GM12872 (cell line): ENCODE results near the gene ABCG1.

Experiments used
- TF ChIP-seq, protein P1 (sequence below): IDR thresholded peaks from 3 replicates; pipeline ENCODE4 v1.5.1; 2011; ENCODE audit warnings: low read depth, mild to moderate bottlenecking, low read length, moderate library complexity; ENCODE audit not compliant: insufficient read depth

ABCG1 gene

DNA sequence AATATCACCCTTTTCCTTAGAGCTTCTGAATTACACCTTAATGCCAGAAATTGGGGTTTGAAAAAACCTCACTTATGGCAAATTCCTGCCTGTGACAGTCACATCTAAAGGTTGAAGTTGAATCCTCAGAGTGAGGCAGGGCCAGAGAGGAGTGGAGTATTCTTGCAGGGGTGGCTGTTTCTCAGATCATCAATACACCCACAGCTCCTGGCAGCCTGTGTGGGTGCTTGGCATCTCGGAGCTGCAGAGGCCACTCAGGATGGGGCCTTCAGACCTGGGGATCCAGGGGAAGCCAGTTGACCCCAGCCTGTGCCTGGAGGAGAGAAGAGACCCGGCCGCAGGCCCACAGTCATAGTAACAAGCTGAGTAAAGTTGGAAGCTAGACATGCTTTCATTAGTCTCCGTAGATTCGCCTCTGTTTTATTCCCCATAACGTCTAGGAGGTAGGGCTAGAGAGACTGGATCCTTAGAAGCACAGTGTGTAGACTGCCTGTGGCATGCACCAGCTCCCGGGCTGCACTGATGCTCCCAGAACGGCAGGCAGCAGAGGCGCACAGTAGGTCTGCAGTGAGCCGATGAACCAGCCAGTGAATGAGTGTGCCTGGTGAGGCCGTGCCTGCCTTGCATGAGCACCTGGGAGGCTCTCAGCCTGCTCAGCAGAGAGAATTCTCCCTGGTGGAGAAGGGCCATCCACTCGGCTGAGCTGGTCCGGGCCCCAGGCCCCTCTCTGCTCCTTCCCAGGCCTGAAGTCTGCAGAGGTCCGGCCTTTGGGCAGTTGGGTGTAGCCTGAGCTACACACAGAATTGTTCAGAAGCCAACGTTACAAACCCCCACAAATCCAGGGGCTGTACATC lies 53.4 kb downstream of the ABCG1 start:
- TF ChIP-seq, protein P1, sequence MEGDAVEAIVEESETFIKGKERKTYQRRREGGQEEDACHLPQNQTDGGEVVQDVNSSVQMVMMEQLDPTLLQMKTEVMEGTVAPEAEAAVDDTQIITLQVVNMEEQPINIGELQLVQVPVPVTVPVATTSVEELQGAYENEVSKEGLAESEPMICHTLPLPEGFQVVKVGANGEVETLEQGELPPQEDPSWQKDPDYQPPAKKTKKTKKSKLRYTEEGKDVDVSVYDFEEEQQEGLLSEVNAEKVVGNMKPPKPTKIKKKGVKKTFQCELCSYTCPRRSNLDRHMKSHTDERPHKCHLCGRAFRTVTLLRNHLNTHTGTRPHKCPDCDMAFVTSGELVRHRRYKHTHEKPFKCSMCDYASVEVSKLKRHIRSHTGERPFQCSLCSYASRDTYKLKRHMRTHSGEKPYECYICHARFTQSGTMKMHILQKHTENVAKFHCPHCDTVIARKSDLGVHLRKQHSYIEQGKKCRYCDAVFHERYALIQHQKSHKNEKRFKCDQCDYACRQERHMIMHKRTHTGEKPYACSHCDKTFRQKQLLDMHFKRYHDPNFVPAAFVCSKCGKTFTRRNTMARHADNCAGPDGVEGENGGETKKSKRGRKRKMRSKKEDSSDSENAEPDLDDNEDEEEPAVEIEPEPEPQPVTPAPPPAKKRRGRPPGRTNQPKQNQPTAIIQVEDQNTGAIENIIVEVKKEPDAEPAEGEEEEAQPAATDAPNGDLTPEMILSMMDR = no peak

DNA sequence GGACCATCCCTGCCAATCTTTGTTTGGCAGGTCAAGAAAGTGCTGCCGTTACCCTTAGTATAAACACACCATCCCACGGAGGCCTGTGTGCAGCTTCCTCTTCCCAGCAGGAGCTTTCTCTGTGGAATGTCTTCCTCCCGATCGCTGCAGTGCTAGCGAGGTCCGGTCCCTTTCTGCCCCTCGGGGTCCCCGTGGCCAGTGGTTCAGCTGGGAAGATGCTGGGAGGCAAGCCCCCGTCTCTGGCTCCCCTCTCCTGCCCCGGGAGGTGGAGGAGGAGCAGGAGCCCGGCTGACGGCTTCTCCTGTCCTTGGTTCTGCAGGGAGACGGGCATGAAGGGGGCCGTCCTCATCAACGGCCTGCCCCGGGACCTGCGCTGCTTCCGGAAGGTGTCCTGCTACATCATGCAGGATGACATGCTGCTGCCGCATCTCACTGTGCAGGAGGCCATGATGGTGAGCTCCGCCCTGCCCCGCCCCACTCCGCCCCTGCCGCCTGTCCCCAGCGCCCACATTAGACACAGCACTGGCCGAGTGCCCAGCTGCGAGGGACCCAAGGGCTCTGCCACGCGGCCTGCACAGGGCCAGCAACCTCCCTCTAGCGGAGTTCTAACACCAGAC lies 54.2 kb downstream of the ABCG1 start:
- TF ChIP-seq, protein P1 = no peak

DNA sequence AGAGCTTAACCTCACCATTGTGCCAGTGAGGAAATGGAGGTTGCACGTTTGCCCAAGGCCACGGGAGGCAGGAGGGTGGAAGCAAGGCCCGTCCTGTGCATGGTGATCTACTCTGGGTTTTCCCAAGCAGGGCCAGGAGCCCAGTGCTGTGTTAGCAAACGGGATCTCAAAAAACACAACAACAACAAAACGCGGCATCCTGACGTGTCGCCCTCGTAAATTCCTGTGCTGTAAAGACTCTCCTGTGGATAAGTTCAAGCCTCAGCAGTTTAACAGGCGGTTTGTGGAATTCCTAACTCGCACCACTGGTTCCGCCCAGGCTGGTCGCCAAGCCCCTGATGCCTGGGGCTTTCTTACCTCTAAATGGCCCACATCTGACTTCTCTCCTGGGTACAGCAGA lies 57.1 kb downstream of the ABCG1 start:
- TF ChIP-seq, protein P1 = no peak

DNA sequence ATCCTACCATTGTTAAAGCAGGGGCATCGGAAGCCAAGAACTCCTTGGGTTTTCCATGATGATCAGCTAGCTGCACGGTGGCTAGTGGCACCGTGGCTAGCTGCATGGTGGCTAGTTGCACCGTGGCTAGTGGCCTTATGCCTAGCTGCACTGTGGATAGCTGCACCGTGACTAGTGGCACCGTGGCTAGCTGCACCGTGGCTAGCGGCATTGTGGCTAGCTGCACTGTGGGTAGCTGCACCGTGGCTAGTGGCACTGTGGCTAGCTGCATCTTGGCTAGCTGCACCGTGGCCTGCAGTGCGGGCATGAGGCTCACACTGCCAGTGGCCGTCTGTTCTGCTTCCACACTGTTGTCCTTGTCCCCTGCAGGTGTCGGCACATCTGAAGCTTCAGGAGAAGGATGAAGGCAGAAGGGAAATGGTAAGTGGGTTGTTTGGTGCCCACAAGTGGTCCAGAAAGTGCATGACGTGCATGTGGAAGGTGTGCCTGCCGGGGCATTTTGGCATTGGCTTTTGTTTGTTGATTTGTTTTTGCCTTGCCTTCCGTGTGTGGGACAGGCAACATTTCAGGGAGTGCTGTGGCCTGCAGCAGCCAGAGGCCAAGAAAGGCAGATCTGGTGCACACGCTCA lies 57.7 kb downstream of the ABCG1 start:
- TF ChIP-seq, protein P1 = 0 out of 3 replicates have a peak, but pooled peaks have one; percentile 13

DNA sequence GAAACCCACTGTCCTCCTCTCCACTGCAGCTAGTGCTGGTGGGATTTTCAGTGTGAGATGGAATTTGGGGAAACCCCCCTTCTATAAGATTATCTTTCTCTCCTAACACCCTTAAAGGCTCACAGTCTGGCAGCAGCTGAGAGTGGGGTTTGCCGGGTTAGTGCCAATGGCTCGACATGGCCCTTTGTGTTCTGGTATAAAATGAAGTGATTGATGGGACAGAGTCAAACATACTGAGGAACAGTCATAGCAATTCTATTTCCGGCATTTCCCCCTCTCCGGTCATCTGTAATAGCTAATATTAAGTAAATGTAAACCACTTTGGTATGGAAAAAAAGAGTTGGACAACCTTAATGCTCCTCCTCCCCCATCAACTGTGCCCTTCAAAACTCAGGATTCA lies 58.7 kb downstream of the ABCG1 start:
- TF ChIP-seq, protein P1 = no peak

DNA sequence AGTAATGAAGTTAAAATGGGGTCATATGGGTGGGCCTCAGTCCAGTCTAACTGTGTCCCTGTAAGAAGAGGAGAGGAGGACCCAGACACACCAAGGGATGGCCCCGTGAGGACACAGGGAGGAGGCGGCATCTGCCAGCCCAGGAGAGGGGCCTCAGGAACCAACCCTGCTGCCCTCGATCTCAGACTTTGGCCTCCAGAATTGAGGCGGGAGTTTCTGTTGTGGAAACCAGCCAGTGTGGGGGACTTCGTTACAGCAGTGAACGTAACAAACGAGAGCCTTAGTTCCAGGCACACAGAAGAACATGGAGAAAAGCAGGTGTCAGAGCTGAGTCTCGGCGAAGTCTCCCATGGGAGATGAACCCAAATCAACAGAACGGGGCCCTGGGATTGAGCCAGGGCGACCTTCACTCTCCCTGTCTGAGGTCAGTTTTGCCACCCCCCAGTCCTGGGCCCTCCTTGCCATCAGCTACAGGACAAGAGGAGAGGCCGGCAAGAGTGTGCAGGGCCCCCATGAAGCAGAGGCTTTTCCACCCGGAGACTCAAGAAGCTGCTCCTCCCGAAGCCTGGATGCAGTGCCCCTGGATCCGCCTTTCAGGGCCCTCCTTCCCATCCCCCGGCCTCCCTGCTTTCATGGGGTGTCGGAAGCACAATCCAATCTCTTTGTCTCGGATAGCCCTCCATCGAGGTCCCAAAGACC lies 59.7 kb downstream of the ABCG1 start:
- TF ChIP-seq, protein P1 = no peak
